HG03457 (cell line): ENCODE data around the gene LHX2.

Source experiments
- ATAC-seq: cut with Tn5 transposase; IDR thresholded peaks from one replicate; pipeline ENCODE4 v1.9.1; 2021; ENCODE audit warnings: moderate number of reproducible peaks; ENCODE audit not compliant: unreplicated experiment

The LHX2 gene

GRCh38 chr9:124012368-124013301 lies 1.1 kb downstream of the LHX2 start:
- ATAC-seq = no peak

DNA sequence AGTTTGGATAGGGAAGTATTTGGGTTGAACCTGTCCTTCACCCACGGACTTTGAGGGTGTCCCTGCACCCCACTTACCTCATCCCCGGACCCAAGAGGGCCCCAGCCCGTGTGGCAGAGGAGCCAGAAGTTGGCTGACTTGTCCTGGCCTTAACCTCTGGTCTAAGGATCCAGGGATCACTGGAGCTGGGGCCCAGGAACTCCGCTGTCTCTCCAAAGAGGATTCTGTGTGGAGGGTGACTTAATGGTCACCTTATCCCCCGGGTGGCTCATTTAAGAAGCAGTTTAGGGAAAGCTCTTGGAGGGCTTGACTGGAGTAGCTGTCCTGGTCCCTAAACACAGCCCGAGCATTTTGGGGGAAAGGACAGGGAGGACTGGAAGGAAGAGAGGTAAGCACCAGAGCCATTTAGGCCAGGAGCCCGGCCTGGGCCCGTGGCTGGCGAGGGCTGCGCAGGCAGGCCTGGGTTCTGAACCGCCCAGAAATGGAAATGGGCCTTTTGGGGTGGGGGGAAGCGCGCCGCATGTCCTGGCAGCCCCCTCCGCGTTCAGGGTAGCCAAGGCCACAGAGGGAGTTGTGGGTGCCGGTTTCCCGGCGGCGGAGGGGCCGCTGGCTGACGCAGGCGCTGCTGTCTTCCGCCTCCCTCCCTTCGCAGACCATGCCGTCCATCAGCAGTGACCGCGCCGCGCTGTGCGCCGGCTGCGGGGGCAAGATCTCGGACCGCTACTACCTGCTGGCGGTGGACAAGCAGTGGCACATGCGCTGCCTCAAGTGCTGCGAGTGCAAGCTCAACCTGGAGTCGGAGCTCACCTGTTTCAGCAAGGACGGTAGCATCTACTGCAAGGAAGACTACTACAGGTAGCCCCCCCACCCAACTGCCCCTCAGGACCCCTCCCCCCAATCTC lies 2.0 kb downstream of the LHX2 start:
- ATAC-seq = no peak

- no peak for ATAC-seq
These were observed 2.8 kb downstream of the LHX2 start for GRCh38 chr9:124014211-124014955.

DNA sequence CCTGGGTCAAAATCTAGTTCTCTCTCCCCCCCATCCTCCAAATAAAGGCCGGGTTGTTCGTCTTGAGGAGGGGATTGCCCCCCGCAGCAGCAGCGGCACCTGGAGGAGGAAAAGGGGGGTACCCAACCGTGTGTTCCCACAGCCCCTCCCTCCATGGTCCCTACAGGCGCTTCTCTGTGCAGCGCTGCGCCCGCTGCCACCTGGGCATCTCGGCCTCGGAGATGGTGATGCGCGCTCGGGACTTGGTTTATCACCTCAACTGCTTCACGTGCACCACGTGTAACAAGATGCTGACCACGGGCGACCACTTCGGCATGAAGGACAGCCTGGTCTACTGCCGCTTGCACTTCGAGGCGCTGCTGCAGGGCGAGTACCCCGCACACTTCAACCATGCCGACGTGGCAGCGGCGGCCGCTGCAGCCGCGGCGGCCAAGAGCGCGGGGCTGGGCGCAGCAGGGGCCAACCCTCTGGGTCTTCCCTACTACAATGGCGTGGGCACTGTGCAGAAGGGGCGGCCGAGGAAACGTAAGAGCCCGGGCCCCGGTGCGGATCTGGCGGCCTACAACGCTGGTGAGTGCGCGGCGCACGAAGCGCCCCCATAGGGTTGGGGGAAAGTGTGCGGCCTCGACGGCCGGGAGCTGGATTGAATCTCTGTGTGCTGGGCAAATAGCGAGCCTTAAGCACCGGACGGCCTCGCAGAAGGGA lies 3.5 kb downstream of the LHX2 start:
- no peak for ATAC-seq

DNA sequence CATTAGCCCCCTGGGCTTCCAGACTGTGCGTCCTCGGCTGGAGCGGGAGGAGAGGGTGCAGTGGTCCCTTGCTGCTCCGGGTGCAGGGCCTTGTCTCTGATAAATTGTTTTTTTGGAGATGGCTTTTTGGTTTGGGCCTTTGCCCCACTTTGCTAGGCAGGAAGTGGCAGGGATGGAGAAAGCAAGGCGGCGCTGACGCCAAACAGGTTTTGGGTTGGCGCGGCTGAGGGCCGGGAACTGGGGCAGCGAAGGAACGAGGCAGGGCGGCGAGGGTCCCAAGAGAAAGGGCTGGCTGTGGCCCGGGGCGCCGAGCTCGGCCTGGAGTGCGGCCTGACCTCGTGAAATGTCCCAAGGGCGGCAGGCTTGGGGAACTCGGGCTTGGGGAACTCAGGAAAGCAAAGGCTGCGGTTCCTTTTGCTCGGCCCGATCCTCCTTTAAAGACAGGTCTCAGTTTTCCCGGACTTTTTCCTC lies 4.1 kb downstream of the LHX2 start:
- ATAC-seq = no peak

- ATAC-seq = no peak
These were observed 4.8 kb downstream of the LHX2 start for GRCh38 chr9:124016175-124017050.

DNA sequence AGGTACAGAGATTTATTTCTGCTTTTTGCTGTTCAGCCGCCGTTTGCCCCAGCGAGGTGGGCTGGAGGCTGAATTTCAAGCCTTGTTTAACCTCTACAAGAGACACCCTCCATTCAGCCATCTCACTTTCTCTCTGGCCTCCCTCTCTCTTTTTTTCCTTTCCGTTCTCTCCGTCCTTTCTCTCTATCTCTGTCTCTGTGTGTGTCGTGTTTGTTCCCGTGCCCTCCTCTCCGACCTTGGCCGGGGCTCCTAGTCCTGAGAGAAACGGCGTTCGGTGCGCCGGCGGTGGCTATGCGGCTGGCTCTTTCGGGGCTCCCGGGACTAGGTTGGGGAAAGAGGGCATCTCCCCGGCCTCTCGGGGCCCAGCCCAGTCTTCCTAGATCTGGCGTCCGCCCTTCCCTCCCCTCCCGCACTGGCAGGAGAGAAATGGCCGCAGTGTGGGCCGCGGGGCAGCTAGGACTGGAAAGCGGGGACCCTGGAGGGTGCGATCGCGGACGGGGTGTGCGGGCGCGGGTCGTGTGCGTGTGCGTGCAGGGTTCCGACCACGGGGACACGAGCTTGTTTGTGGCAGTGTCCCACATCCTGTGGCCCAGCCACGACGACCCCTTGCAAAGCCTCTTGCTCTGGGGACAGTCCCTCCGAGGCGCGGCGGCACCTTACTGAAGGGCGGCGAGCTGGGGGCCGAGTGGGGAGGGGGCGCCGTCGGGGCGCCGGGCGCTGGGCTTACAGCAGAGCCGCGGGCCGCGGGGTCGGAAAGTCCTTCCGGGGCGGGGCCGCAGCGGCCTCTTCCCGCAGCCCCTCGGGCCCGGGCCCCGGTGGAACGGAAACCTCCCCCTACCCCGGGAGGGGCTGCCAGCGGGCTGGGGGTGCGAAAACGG lies 5.7 kb downstream of the LHX2 start:
- ATAC-seq = no peak

DNA sequence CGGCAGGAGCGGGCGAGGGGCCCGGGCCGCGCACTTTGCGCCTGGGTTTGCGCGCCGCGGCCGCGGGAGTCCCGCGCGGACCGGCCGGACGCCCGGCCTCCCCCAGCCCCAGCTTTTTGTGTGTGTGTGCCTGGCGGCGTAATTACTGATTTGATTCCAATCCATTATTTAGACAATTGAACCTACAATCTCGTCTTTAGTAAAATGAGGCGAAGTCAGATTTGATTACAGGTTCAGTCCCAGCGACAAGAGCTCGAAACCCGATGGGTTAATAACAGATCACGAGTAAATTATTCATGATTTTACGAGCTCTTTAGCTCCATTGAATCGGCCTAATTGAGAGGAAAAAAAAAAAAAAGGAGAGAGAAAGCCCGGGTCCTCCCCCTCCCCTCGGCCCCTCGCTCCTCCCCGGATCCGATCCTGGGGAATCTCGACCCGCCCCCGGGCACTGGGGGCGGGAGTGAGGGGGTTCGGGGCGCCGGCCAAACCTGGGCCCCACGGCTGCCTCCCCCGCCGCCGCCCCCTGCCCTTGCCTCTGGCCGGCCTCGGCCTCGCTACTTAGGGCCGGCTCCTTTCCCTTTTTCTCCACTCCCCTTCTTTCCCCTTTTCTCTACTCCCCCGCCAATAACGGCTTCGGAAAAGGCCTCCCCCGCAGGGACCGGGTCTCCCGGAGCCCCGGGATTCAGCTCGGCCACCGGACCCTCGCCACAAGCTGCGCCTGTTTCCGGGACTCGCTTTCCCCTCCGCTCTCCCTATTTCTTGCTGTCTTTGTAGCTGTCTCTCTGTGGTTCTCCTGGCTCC lies 6.6 kb downstream of the LHX2 start:
- ATAC-seq = no peak

DNA sequence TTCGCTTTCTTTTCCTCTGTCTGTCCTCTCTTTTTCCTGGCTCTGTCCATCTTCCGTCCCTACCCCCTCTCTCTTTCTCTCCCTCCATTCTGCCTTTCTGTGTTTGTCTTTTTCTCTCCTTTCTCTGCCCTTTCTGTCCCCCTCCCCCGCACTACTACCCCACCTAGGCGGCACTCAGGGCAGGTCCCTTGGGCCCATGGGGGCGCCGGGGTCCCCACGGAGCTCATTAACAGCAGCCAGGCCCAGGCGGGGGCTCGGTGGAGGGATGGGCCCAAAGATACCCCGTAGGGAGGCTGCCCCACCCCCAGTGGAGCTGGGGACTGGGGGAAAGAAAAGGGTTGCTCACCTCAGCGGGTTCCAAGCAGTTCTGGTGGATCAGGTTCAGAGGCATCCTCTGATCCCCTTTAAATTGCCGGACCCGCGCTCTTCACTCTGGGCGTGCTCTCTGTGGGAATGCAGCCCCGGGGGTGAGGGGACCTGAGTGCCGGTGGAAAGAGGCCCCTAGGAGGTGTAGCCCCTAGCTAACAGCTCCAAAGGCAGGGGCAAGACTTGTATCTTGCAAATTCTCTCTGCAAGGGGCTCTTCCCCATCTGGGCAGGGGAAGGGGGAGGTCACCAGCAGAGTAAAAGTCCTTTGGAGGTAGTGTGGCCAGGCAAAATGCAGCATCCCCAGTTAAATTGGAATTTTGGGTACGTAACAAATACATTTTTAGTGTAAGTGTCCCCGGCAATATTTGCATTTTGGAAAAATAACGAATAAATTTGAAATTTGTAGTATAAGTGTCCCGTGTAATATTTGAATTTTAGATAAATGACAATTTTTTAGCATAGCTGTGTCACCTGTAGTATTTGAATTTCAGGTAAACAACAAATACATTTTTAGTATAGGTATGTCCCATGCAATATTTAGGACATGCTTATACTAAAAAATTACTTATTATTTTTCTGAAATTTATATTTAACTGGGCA lies 7.4 kb downstream of the LHX2 start:
- ATAC-seq = no peak

GRCh38 chr9:124019771-124020519 lies 8.4 kb downstream of the LHX2 start:
- no peak for ATAC-seq

DNA sequence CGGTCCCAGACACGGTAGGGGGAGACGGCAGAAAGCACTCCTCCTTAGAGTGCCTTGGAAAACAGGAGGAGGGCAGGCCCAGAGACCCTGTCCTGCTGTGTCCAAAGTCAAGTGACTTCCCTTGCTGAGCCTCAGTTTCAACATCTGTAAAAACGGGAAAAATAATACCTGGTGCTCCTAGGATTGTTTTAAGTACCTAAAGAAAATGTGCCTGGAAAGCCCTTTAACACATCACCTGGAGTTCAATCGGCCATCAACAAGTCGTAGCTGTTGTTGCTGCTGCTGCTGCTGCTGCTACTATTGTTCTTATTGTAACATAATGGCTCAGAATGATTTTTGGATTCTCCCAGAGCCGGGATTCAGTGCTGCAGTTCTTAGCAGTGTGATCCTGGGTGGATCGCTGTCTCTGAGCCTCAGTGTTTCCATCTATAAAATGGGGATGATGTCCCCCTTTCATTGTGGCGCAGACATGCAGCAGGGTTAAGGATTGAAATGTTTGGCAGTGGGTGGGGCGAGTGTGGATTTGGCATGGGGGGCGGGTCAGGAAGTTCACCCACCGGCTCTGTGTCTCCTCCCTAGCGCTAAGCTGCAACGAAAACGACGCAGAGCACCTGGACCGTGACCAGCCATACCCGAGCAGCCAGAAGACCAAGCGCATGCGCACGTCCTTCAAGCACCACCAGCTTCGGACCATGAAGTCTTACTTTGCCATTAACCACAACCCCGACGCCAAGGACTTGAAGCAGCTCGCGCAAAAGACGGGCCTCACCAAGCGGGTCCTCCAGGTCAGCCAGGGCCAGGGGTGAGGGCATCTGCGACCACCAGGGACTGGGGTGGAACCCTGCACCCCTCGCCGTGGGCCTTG lies 9.2 kb downstream of the LHX2 start:
- no peak for ATAC-seq

DNA sequence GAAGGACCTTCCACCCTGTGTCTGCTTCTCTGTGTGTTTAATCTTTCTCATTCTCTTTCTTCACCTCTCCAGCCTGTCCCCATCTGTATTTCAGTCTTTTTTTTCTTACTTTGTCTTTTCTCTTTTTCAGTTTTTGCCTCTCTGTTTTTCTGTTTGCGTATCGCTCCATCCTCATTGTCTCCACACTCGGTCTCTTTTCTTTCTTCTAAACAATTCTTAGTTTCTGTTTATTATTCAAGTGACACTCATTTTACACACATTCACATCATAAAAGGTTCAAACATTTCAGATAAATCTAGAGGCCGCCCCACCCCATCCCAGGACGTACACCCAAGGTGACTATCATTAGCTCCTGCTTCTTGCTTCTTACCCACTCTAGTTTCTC lies 9.8 kb downstream of the LHX2 start:
- no peak for ATAC-seq

DNA sequence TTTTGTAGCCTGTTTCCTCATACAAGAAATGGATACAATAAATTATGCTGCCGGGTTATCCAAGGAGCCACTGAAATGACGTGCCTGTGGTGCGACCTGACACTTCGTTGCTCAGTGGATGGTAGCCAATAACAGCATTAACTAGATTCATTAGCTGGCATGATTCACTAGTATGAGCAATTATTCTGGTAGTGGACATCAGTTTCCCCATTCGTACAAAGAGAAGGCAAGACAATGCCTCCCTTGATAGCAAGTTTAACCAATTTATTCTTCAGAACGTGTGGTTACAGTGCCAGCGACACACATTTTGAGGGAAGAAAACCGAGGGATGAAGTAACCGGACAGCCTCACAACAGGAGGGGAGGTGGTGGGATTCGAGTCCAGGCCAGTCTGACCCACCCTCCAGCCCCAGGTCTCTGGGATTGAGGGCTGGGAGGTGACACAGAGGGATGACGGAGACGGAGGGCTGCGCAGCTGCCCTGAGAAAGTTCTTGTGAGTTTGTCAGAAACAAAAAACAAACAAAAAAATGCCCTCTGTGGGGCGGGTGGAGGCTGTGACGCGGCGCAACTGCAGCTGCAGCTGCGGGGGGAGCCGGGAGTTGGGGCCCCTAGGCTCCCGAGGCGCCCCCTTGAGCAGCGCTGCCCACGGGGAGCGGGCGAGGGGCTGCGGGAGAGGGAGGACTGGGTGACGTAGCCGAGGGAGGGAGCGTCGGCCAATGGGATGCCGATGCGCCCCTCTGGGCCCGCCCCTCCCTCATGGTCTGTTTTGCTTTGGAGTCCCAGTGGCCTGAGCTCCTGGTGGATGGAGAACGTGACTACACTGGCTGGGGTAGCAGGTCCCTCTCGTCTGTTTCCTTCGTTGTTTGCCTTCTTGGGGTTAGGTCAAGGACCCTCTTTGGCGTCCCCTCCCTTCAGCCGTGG lies 10.9 kb downstream of the LHX2 start:
- no peak for ATAC-seq

GRCh38 chr9:124024107-124024506 lies 12.5 kb downstream of the LHX2 start:
- ATAC-seq = no peak
